Neural cell (in vitro differentiated cells): ENCODE results near the gene DUSP5. TPM values are rescaled to one million over a fixed set of nuclear protein-coding genes. Genes with fewer than 3 reads are reported as not detected.

Source experiments
- H2AFZ ChIP-seq: fragments of 200-600, 300-800 bp; sonication (generic), shearing (Covaris generic); 2 replicates; pipeline ENCODE4 v1.6.0; 2014; ENCODE audit warnings: low read depth, mild to moderate bottlenecking, antibody characterized with exemption, low read length, moderate library complexity
- H3F3A ChIP-seq: fragments of 200-600 bp; shearing (Covaris generic); 2 replicates; pipeline ENCODE4 v1.6.1; 2016; ENCODE audit warnings: mild to moderate bottlenecking, moderate library complexity, mixed read lengths, antibody characterized with exemption, low read length; ENCODE audit not compliant: insufficient read depth, poor library complexity, severe bottlenecking
- H3K27ac ChIP-seq: fragments of 200-600, 300-800 bp; sonication (generic), shearing (Covaris generic); 2 replicates; pipeline ENCODE4 v1.5.1; 2014; ENCODE audit warnings: mild to moderate bottlenecking, low read length, moderate library complexity
- H3K27me3 ChIP-seq: fragments of 300-800, 200-600 bp; sonication (generic), shearing (Covaris generic); 2 replicates; pipeline ENCODE4 v1.6.0; 2014; ENCODE audit warnings: mild to moderate bottlenecking, low read depth, low read length, moderate library complexity; ENCODE audit not compliant: insufficient read depth
- H3K36me3 ChIP-seq: fragments of 300-800, 200-600 bp; sonication (generic), shearing (Covaris generic); 2 replicates; pipeline ENCODE4 v1.5.1; 2014; ENCODE audit warnings: mild to moderate bottlenecking, antibody characterized with exemption, low read length, moderate library complexity; ENCODE audit not compliant: insufficient read depth
- H3K4me2 ChIP-seq: fragments of 300-800, 200-600 bp; sonication (generic), shearing (Covaris generic); 2 replicates; pipeline ENCODE4 v1.6.0; 2014; ENCODE audit warnings: mild to moderate bottlenecking, low read length
- H3K4me3 ChIP-seq: fragments of 300-800, 200-600 bp; sonication (generic), shearing (Covaris generic); 2 replicates; pipeline ENCODE4 v1.5.1; 2014; ENCODE audit warnings: mild to moderate bottlenecking, low read length, moderate library complexity
- H3K79me2 ChIP-seq: fragments of 200-600 bp; shearing (Covaris generic); replicated peaks from 2 replicates; pipeline ENCODE4 v1.6.0; 2014; ENCODE audit warnings: mild to moderate bottlenecking, low read length, moderate library complexity; ENCODE audit not compliant: insufficient read depth
- H3K9ac ChIP-seq: fragments of 300-800, 200-600 bp; sonication (generic), shearing (Covaris generic); 2 replicates; pipeline ENCODE4 v1.6.1; 2016; ENCODE audit warnings: mild to moderate bottlenecking, low read length, mixed read lengths
- H3K9me2 ChIP-seq: fragments of 200-600 bp; shearing (Covaris generic); 2 replicates; pipeline ENCODE4 v1.6.1; 2016; ENCODE audit warnings: mild to moderate bottlenecking, low read length, mixed read lengths; ENCODE audit not compliant: insufficient read depth
- H3K9me3 ChIP-seq: fragments of 200-600, 300-800 bp; sonication (generic), shearing (Covaris generic); 2 replicates; pipeline ENCODE4 v1.6.1; 2016; ENCODE audit warnings: mild to moderate bottlenecking, mixed run types, low read length, moderate library complexity, mixed read lengths
- H4K20me1 ChIP-seq: fragments of 200-600 bp; shearing (Covaris generic); 2 replicates; pipeline ENCODE4 v1.6.1; 2016; ENCODE audit warnings: mild to moderate bottlenecking, mixed run types; ENCODE audit not compliant: insufficient read depth
- CTCF ChIP-seq: fragments of 450-650 bp; IDR thresholded peaks from 2 replicates; pipeline ENCODE4 v1.5.1; 2014; ENCODE audit warnings: antibody characterized with exemption, mild to moderate bottlenecking, moderate library complexity; ENCODE audit not compliant: poor library complexity, severe bottlenecking
- EP300 ChIP-seq: fragments of 450-650 bp; conservative IDR thresholded peaks from 2 replicates; pipeline ENCODE4 v1.6.1; 2014; ENCODE audit warnings: antibody characterized with exemption, mild to moderate bottlenecking, moderate library complexity; ENCODE audit not compliant: poor library complexity, severe bottlenecking
- EZH2 ChIP-seq: fragments of 200-600, 300-800 bp; shearing (Covaris generic), sonication (generic); IDR thresholded peaks from 2 replicates; pipeline ENCODE4 v1.6.1; 2014; ENCODE audit warnings: antibody characterized with exemption, low read length, borderline replicate concordance, mild to moderate bottlenecking; ENCODE audit not compliant: insufficient read depth, poor library complexity, severe bottlenecking
- MXI1 ChIP-seq: fragments of 450-650 bp; conservative IDR thresholded peaks from 2 replicates; pipeline ENCODE4 v1.6.1; 2014; ENCODE audit warnings: antibody characterized with exemption, mild to moderate bottlenecking; ENCODE audit not compliant: poor library complexity, severe bottlenecking
- POLR2AphosphoS5 ChIP-seq: IDR thresholded peaks from 2 replicates; pipeline ENCODE4 v1.6.1; 2012
- RAD21 ChIP-seq: fragments of 450-650 bp; conservative IDR thresholded peaks from 2 replicates; pipeline ENCODE4 v1.6.1; 2014; ENCODE audit warnings: antibody characterized with exemption, mild to moderate bottlenecking, moderate library complexity
- REST ChIP-seq: IDR thresholded peaks from 2 replicates; pipeline ENCODE4 v1.6.1; 2012; ENCODE audit warnings: borderline replicate concordance
- SMC3 ChIP-seq: fragments of 450-650 bp; conservative IDR thresholded peaks from 2 replicates; pipeline ENCODE4 v1.6.1; 2014; ENCODE audit warnings: antibody characterized with exemption, mild to moderate bottlenecking, moderate library complexity; ENCODE audit not compliant: poor library complexity
- TAF1 ChIP-seq: IDR thresholded peaks from 2 replicates; pipeline ENCODE4 v1.6.1; 2012; ENCODE audit warnings: low read depth
- polyA plus RNA-seq: library from polyadenylated mRNA; depleted of rRNA; stranded (reverse); fragments of >200 nt; gene quantifications from 2 replicates; pipeline ENCODE4 v1.2.3, GENCODE V29; 2014

DUSP5 gene
- polyA plus RNA-seq, 1 donor from 2014 or later: 2.2 TPM

DNA sequence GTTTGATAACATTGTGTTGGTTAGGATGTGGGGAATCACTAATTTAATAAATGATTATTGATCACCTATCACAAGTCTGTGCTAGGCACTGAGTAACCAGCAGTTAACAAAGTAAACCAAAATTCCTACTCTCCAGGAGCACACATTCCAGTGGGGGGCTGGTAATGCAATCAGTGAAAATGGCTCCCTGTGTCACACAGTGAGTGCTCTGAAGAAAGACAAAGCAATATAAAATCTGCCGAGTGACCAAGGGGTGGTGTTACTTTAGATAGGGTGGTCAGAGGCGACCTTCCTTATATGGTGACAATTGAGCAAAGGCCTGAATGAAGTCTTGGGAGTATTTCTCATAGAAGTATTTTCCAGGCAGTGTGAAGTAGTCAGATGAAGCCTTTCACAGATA lies 56.2 kb downstream of the DUSP5 start:
- Histone ChIP-seq H3K4me2 (no peak overlapping the region), H3K36me3 (no peaks in the 10 kb centered on the region), H2AFZ (no peak overlapping the region), H3K9me3 (no peaks in the 10 kb centered on the region), H3K9me2 (no peaks in the 10 kb centered on the region), H4K20me1 (no peaks in the 10 kb centered on the region), H3K27ac (no peak overlapping the region), H3K27me3 (no peaks in the 10 kb centered on the region), H3K4me3 (no peak overlapping the region), H3K79me2 (no peaks in the 10 kb centered on the region), H3F3A (no peaks in the 10 kb centered on the region), H3K9ac (no peak overlapping the region)
- TF ChIP-seq MXI1: no peak

GRCh38 chr10:110556296-110556695 lies 58.6 kb downstream of the DUSP5 start:
- Histone ChIP-seq H3K79me2 (no peaks in the 10 kb centered on the region), H3K27me3 (no peaks in the 10 kb centered on the region), H3K36me3 (no peaks in the 10 kb centered on the region), H3K4me3 (no peak overlapping the region), H3K9me3 (no peaks in the 10 kb centered on the region), H3K4me2 (no peak overlapping the region), H2AFZ (no peak overlapping the region), H3F3A (no peaks in the 10 kb centered on the region), H3K9me2 (no peaks in the 10 kb centered on the region), H3K27ac (no peak overlapping the region), H3K9ac (no peak overlapping the region), H4K20me1 (no peaks in the 10 kb centered on the region)
- no peak for TF ChIP-seq EZH2
- TF ChIP-seq RAD21: no peak
- TF ChIP-seq TAF1: no peak
- TF ChIP-seq MXI1: no peak
- TF ChIP-seq CTCF: no peak
- no peak for TF ChIP-seq SMC3
- no peak for TF ChIP-seq REST
- TF ChIP-seq POLR2AphosphoS5: no peak
- TF ChIP-seq EP300: no peak

DNA sequence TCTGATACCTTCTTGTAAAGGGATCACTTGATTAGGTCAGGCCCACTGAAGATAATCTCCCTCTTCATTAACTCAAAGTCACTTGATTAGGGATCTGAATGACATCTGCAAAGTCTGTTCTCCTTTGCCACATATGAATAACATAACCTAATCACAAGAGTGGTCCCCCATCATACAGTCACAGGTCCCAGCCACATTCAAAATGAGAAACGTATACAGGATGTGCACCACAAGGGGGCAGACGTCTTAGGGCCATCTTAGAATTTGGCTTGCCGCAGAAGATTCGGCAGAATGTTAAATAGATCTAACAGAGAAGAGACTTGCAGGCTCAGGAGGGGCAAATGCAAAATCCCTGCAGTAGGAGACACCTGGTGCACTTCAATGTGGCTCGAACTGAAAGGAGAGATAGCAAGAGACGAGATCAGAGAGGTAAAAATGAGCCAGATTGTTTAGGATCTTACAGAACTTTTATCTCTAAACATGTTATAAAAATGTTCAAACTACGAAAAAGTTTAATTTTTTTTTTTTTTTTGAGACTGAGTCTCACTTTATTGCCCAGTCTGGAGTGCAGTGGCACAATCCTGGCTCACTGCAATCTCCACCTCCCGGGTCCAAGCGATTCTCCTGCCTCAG lies 59.4 kb downstream of the DUSP5 start:
- H2AFZ ChIP-seq: no peak overlapping the region
- H3K27me3 ChIP-seq: no peaks in the 10 kb centered on the region

More for the DNA sequence above, 59.4 kb downstream of the DUSP5 start:
- H3K4me3 ChIP-seq: no peak overlapping the region
- H4K20me1 ChIP-seq: no peaks in the 10 kb centered on the region
- H3K9me3 ChIP-seq: no peaks in the 10 kb centered on the region
- H3K79me2 ChIP-seq: no peaks in the 10 kb centered on the region
- H3F3A ChIP-seq: no peaks in the 10 kb centered on the region
- TF ChIP-seq CTCF (peak; percentile 24), RAD21 (no peak)
- H3K4me2 ChIP-seq: no peak overlapping the region
- H3K27ac ChIP-seq: no peak overlapping the region
- H3K9ac ChIP-seq: no peak overlapping the region
- no peaks in the 10 kb centered on the region for H3K9me2 ChIP-seq
- no peaks in the 10 kb centered on the region for H3K36me3 ChIP-seq
